K562 (cell line): Measurements from ENCODE around the gene BAG1. TPM values are rescaled to one million over a fixed set of nuclear protein-coding genes. Genes with fewer than 3 reads are reported as not detected.

Experiments
- ATF2 ChIP-seq: sonication (generic); formaldehyde crosslinking; IDR thresholded peaks from 2 replicates; pipeline ENCODE4 v1.8.1; 2022; ENCODE audit warnings: missing genetic modification reagents
- CBX3 ChIP-seq, 2 experiments: IDR thresholded peaks; 1 replicate in 1 of 2; 2 replicates in 1 of 2; pipeline ENCODE4 v1.6.1; 2012; ENCODE audit warnings: inconsistent platforms in 2 of 2, low read length in 2 of 2, borderline replicate concordance in 1 of 2, control low read depth in 1 of 2
- CCNT2 ChIP-seq: IDR thresholded peaks from 2 replicates; pipeline ENCODE4 v1.6.1; 2011; ENCODE audit warnings: borderline replicate concordance, low read depth, mild to moderate bottlenecking, moderate library complexity, mixed read lengths, low read length; ENCODE audit not compliant: insufficient read length; ENCODE audit errors: extremely low read depth
- CHAMP1 ChIP-seq: fragments of 450-650 bp; IDR thresholded peaks from 2 replicates; pipeline ENCODE4 v1.6.1; 2016; ENCODE audit warnings: mild to moderate bottlenecking
- CHD4 ChIP-seq: fragments of 200-600 bp; sonication (generic); IDR thresholded peaks from 3 replicates; pipeline ENCODE4 v1.6.1; 2012; ENCODE audit warnings: low read depth, mild to moderate bottlenecking, mixed read lengths, low read length, inconsistent platforms; ENCODE audit not compliant: insufficient read depth, insufficient replicate concordance, poor library complexity, severe bottlenecking
- GTF2B ChIP-seq: IDR thresholded peaks from 2 replicates; pipeline ENCODE4 v1.6.1; 2011; ENCODE audit not compliant: insufficient read length; ENCODE audit errors: extremely low read depth
- HDAC3 ChIP-seq: fragments of 450-650 bp; IDR thresholded peaks from 2 replicates; pipeline ENCODE4 v1.6.1; 2018; ENCODE audit warnings: borderline replicate concordance, mild to moderate bottlenecking, moderate library complexity; ENCODE audit not compliant: partially characterized antibody
- MCM3 ChIP-seq: fragments of 450-650 bp; IDR thresholded peaks from 2 replicates; pipeline ENCODE4 v1.6.1; 2016
- MLX ChIP-seq, 2 experiments: fragments of 450-650 bp in 1 of 2; sonication (generic) in 1 of 2; formaldehyde crosslinking; conservative IDR thresholded peaks; 2 replicates each; pipeline versions ENCODE4 v1.4.0 to v1.8.1; 2020 to 2022; ENCODE audit warnings: mild to moderate bottlenecking in 1 of 2, missing genetic modification reagents in 1 of 2
- NBN ChIP-seq: fragments of 450-650 bp; IDR thresholded peaks from 2 replicates; pipeline ENCODE4 v1.6.1; 2016; ENCODE audit warnings: low read depth, mild to moderate bottlenecking
- NFATC3 ChIP-seq: fragments of 450-650 bp; IDR thresholded peaks from 2 replicates; pipeline ENCODE4 v1.6.1; 2017; ENCODE audit warnings: mild to moderate bottlenecking
- PTRF ChIP-seq: fragments of 450-650 bp; IDR thresholded peaks from 2 replicates; pipeline ENCODE4 v1.6.1; 2016; ENCODE audit warnings: mild to moderate bottlenecking, missing genetic modification characterization, missing compliant biosample characterization
- PTTG1 ChIP-seq: fragments of 450-650 bp; IDR thresholded peaks from 2 replicates; pipeline ENCODE4 v1.6.1; 2016; ENCODE audit warnings: low read depth, mild to moderate bottlenecking, missing genetic modification characterization, missing compliant biosample characterization
- PURB ChIP-seq: sonication (generic); formaldehyde crosslinking; IDR thresholded peaks from 2 replicates; pipeline ENCODE4 v1.9.0; 2021; ENCODE audit warnings: low read depth, mild to moderate bottlenecking, missing genetic modification reagents
- SMARCE1 ChIP-seq: fragments of 450-650 bp; IDR thresholded peaks from 2 replicates; pipeline ENCODE4 v1.7.1; 2016; ENCODE audit warnings: mild to moderate bottlenecking
- SRSF1 ChIP-seq: fragments of 200-400 bp; formaldehyde crosslinking; IDR thresholded peaks from 2 replicates; pipeline ENCODE4 v1.6.1; 2017; ENCODE audit warnings: mild to moderate bottlenecking, low read depth, low read length, moderate library complexity
- TRIM28 ChIP-seq: fragments of 450-650 bp; IDR thresholded peaks from 2 replicates; pipeline ENCODE4 v1.6.1; 2017
- ZHX1 ChIP-seq: fragments of 150-350 bp; conservative IDR thresholded peaks from 2 replicates; pipeline ENCODE4 v1.6.1; 2014; ENCODE audit warnings: low read length
- ZNF253 ChIP-seq: fragments of 250-450 bp; sonication (Bioruptor Pico); conservative IDR thresholded peaks from 2 replicates; pipeline ENCODE4 v1.6.1; 2021; ENCODE audit warnings: mild to moderate bottlenecking
- ZNF3 ChIP-seq: fragments of 250-450 bp; sonication (Bioruptor Pico); IDR thresholded peaks from 2 replicates; pipeline ENCODE4 v1.5.0; 2021; ENCODE audit warnings: mild to moderate bottlenecking, moderate library complexity
- ZNF354B ChIP-seq: fragments of 250-450 bp; sonication (Bioruptor Pico); IDR thresholded peaks from 2 replicates; pipeline ENCODE4 v1.4.0; 2020
- ZNF445 ChIP-seq: fragments of 250-450 bp; sonication (Bioruptor Pico); IDR thresholded peaks from 2 replicates; pipeline ENCODE4 v1.4.0; 2020; ENCODE audit warnings: low read depth, mild to moderate bottlenecking, moderate library complexity
- polyA plus RNA-seq, 8 experiments: library from polyadenylated mRNA; depleted of rRNA in 4 of 8; stranded (reverse) in 5 of 8; unstranded in 3 of 8; fragments of >200 nt; fragmentation: Nextera tagmentation in 2 of 8; fragmentation: Illumina TruSeq in 1 of 8; extraction: Ambion mirVana in 2 of 8; extraction: Trizol in 1 of 8; gene quantifications; 2 replicates each; pipeline versions ENCODE4 v1.2.1 to v1.2.3, GENCODE V29; 2011 to 2014; ENCODE audit warnings: inconsistent platforms in 1 of 8, missing spikeins in 1 of 8
- total RNA-seq, 7 experiments: library from RNA; depleted of rRNA in 6 of 7; stranded (reverse); fragments of >200 nt in 6 of 7; fragmentation: Illumina TruSeq in 2 of 7; extraction: Trizol in 2 of 7; gene quantifications; 2 replicates each; pipeline versions ENCODE4 v1.2.1 to v1.2.3, GENCODE V29; 2011 to 2021; ENCODE audit warnings: low replicate concordance in 1 of 7

BAG1 gene
- total and polyA plus RNA-seq, 9 of the 15 experiments (the other 6 are each of a cell fraction or from before 2014, with no cell fraction given) = 9.7 to 106 (median 56.9) TPM

- no peak for TF ChIP-seq PTTG1 (tag)
- peak; percentile 90 for TF ChIP-seq HDAC3
- no peak for TF ChIP-seq PURB (CRISPR knock-in tag)
- no peak for TF ChIP-seq ZNF445 (CRISPR knock-in tag)
- no peak for TF ChIP-seq PTRF
- TF ChIP-seq CBX3 (IDR thresholded peaks at IDR 0.05; ENCODE audit: borderline replicate concordance in 1 of 2, low read length in 2 of 2) = no peak
- no peak for TF ChIP-seq ATF2 (CRISPR knock-in tag)
- peak; percentile 85 for TF ChIP-seq CCNT2
- TF ChIP-seq CHD4 = no peak
- peak; percentile 92 for TF ChIP-seq SMARCE1
- no peak for TF ChIP-seq MCM3
- TF ChIP-seq ZNF253 = no peak
- TF ChIP-seq ZNF354B = 0 out of 2 replicates have a peak, but pooled peaks have one; percentile 14
- TF ChIP-seq MLX (CRISPR knock-in tag; conservative IDR thresholded peaks at IDR 0.05) = no peak
- TF ChIP-seq SRSF1 = no peak
- no peak for TF ChIP-seq NFATC3
- TF ChIP-seq TRIM28 = no peak
- TF ChIP-seq ZHX1 = no peak
- TF ChIP-seq CHAMP1 = peak; percentile 49; the same call in 1 of the 2 replicates
- peak; percentile 93 for TF ChIP-seq NBN
- TF ChIP-seq ZNF3 (CRISPR knock-in tag) = no peak
- no peak for TF ChIP-seq GTF2B
Observed at GRCh38 chr9:33239921-33240320, 24.6 kb downstream of the BAG1 start, which contains the start of gene SPINK4 (continued).
